Left ventricle myocardium inferior (tissue), 1 donor: ENCODE data around the gene CLSTN2. TPM values are rescaled to one million over a fixed set of nuclear protein-coding genes. Genes with fewer than 3 reads are reported as not detected.

ENCODE experiments used
- DNase-seq: peaks from one replicate; pipeline ENCODE4 v3.0.0-alpha.2; 2020
- H3K27ac ChIP-seq: fragments of 200-600 bp; replicated peaks from 2 replicates; pipeline ENCODE4 v1.8.0; 2021
- H3K27me3 ChIP-seq: fragments of 200-600 bp; 2 replicates; pipeline ENCODE4 v1.8.0; 2021; ENCODE audit warnings: low read depth
- H3K36me3 ChIP-seq: fragments of 200-600 bp; 2 replicates; pipeline ENCODE4 v1.8.0; 2021
- H3K4me1 ChIP-seq: fragments of 200-600 bp; 2 replicates; pipeline ENCODE4 v1.8.0; 2021
- H3K4me3 ChIP-seq: fragments of 200-600 bp; 2 replicates; pipeline ENCODE4 v1.8.0; 2021; ENCODE audit warnings: mild to moderate bottlenecking, moderate library complexity
- H3K9me3 ChIP-seq: fragments of 200-600 bp; replicated peaks from 2 replicates; pipeline ENCODE4 v1.8.0; 2021
- CTCF ChIP-seq: fragments of 200-600 bp; IDR thresholded peaks from 2 replicates; pipeline ENCODE4 v1.8.0; 2021; ENCODE audit warnings: antibody characterized with exemption, mild to moderate bottlenecking, borderline replicate concordance
- intact Hi-C: fragments of 100-400 bp; cut with micrococcal nuclease; formaldehyde crosslinking; loops from one replicate; pipeline ENCODE4 v1.11.0; 2022
- total RNA-seq: library from RNA; stranded (reverse); fragmentation: NEBNext Ultra II Directional; extraction: Animal tissue kit (Norgen Biotek cat#: 25700); gene quantifications from one replicate; pipeline ENCODE4 v1.2.1, GENCODE V29; 2021
- donor health status: DM: no; HTN: yes; CAD: no; lungs with severe emphysema.

Gene CLSTN2
- total RNA-seq, 1 donor from 2014 or later, result 7.0 TPM

- Histone ChIP-seq H3K9me3 (no peaks in the 10 kb centered on the region), H3K4me3 (no peak overlapping the region), H3K36me3 (no peaks in the 10 kb centered on the region), H3K4me1 (no peaks in the 10 kb centered on the region), H3K27ac (no peak overlapping the region), H3K27me3 (peaks cover 9% of the 10 kb centered on the region)
- intact Hi-C loops, result no loop called here
- TF ChIP-seq CTCF, result no peak
- DNase-seq, result no peak
Observed at GRCh38 chr3:140134231-140134965, 199.4 kb downstream of the CLSTN2 start.

- no peak for DNase-seq
- no peak for TF ChIP-seq CTCF
- H3K4me1 ChIP-seq, result no peaks in the 10 kb centered on the region
- no peak overlapping the region for H3K4me3 ChIP-seq
- H3K27ac ChIP-seq, result no peak overlapping the region
- no peaks in the 10 kb centered on the region for H3K36me3 ChIP-seq
- intact Hi-C loops, result no loop called here
- H3K9me3 ChIP-seq, result no peaks in the 10 kb centered on the region
- H3K27me3 ChIP-seq, result peaks cover 9% of the 10 kb centered on the region
Observed at GRCh38 chr3:140135461-140135860, 200.5 kb downstream of the CLSTN2 start.

- DNase-seq, result no peak
- H3K4me3 ChIP-seq, result no peak overlapping the region
- H3K27ac ChIP-seq, result no peak overlapping the region
- H3K27me3 ChIP-seq, result no peaks in the 10 kb centered on the region
- intact Hi-C loops, result no loop called here
- no peak for TF ChIP-seq CTCF
- H3K9me3 ChIP-seq, result no peaks in the 10 kb centered on the region
- H3K36me3 ChIP-seq, result no peaks in the 10 kb centered on the region
- no peaks in the 10 kb centered on the region for H3K4me1 ChIP-seq
Observed at GRCh38 chr3:140143367-140144069, 208.5 kb downstream of the CLSTN2 start.

- intact Hi-C loops, result no loop called here
Observed at GRCh38 chr3:140145528-140145927, 210.5 kb downstream of the CLSTN2 start.

GRCh38 chr3:140146668-140147067 is 211.7 kb downstream of the CLSTN2 start:
- no peaks in the 10 kb centered on the region for H3K4me1 ChIP-seq
- H3K36me3 ChIP-seq, result no peaks in the 10 kb centered on the region
- H3K9me3 ChIP-seq, result no peaks in the 10 kb centered on the region
- DNase-seq, result no peak
- TF ChIP-seq CTCF, result no peak
- no peak overlapping the region for H3K4me3 ChIP-seq
- intact Hi-C loops, result no loop called here
- no peaks in the 10 kb centered on the region for H3K27me3 ChIP-seq
- H3K27ac ChIP-seq, result no peak overlapping the region

More at GRCh38 chr3:140145528-140145927, 210.5 kb downstream of the CLSTN2 start:
- no peaks in the 10 kb centered on the region for H3K27me3 ChIP-seq
- H3K9me3 ChIP-seq, result no peaks in the 10 kb centered on the region
- no peak overlapping the region for H3K27ac ChIP-seq
- no peak for TF ChIP-seq CTCF
- no peaks in the 10 kb centered on the region for H3K4me1 ChIP-seq
- no peak overlapping the region for H3K4me3 ChIP-seq
- H3K36me3 ChIP-seq, result no peaks in the 10 kb centered on the region
- DNase-seq, result no peak
